SK-N-SH (cell line): ENCODE data around the gene BMPR1A. TPM values are rescaled to one million over a fixed set of nuclear protein-coding genes. Genes with fewer than 3 reads are reported as not detected.

Experiments
- CTCF ChIA-PET: fragments of 300-600, 350-600 bp; formaldehyde crosslinking; extraction: SDS; loops from one replicate; lab custom pipeline; 2021; lab: Yijun Ruan, JAX
- POLR2A ChIA-PET: fragments of 350-600 bp; sonication (Branson Sonifier 250); formaldehyde crosslinking; extraction: SDS; loops from one replicate; lab custom pipeline; 2020; ENCODE audit warnings: antibody characterized with exemption, inconsistent platforms; lab: Yijun Ruan, JAX
- DNase-seq: peaks from one replicate; pipeline ENCODE4 v3.0.0; 2012
- H2AFZ ChIP-seq: fragments of 200-600 bp; sonication (generic); 2 replicates; pipeline ENCODE4 v1.8.1; 2016; ENCODE audit warnings: antibody characterized with exemption, mild to moderate bottlenecking, low read depth
- H3F3A ChIP-seq: fragments of 200-600 bp; sonication (generic); replicated peaks from 2 replicates; pipeline ENCODE3; 2016; ENCODE audit warnings: antibody characterized with exemption, mild to moderate bottlenecking; ENCODE audit not compliant: insufficient read depth
- H3K27ac ChIP-seq, 2 experiments: fragments of 200-500 bp in 1 of 2; fragments of 200-600 bp in 1 of 2; sonication (Bioruptor generic) in 1 of 2; sonication (generic), shearing (Covaris generic) in 1 of 2; 2 replicates each; pipeline versions ENCODE4 v1.5.1 to v1.6.1; 2014 to 2016; ENCODE audit warnings: low read depth in 2 of 2, inconsistent platforms in 1 of 2, low read length in 1 of 2, mild to moderate bottlenecking in 1 of 2, mixed read lengths in 1 of 2
- H3K27me3 ChIP-seq: fragments of 200-600 bp; sonication (generic), shearing (Covaris generic); 2 replicates; pipeline ENCODE4 v1.6.1; 2016; ENCODE audit warnings: mixed run types; ENCODE audit not compliant: insufficient read depth
- H3K36me3 ChIP-seq, 2 experiments: fragments of 200-500 bp in 1 of 2; fragments of 200-600 bp in 1 of 2; sonication (Bioruptor generic) in 1 of 2; sonication (generic) in 1 of 2; replicated peaks in 1 of 2; 2 replicates each; pipeline versions ENCODE3 to v1.5.1; 2014 to 2016; ENCODE audit warnings: low read length in 1 of 2, mild to moderate bottlenecking in 1 of 2; ENCODE audit not compliant: insufficient read depth in 2 of 2, control insufficient read depth in 1 of 2
- H3K4me1 ChIP-seq, 2 experiments: fragments of 200-500 bp in 1 of 2; fragments of 200-600 bp in 1 of 2; sonication (Bioruptor generic) in 1 of 2; sonication (generic), shearing (Covaris generic) in 1 of 2; 2 replicates each; pipeline versions ENCODE4 v1.5.1 to v1.6.1; 2014 to 2016; ENCODE audit warnings: low read depth in 1 of 2, low read length in 1 of 2, mixed run types in 1 of 2; ENCODE audit not compliant: insufficient read depth in 2 of 2, control insufficient read depth in 1 of 2
- H3K4me2 ChIP-seq: fragments of 200-600 bp; sonication (generic), shearing (Covaris generic); 2 replicates; pipeline ENCODE4 v1.6.1; 2017; ENCODE audit warnings: mixed run types
- H3K4me3 ChIP-seq, 2 experiments: fragments of 200-500 bp in 1 of 2; fragments of 200-600 bp in 1 of 2; sonication (Bioruptor generic) in 1 of 2; sonication (generic), shearing (Covaris generic) in 1 of 2; 2 replicates each; pipeline versions ENCODE4 v1.5.1 to v1.8.1; 2014 to 2016; ENCODE audit warnings: low read depth in 2 of 2, inconsistent platforms in 1 of 2, low read length in 1 of 2, mild to moderate bottlenecking in 1 of 2, mixed read lengths in 1 of 2, moderate library complexity in 1 of 2
- H3K79me2 ChIP-seq: fragments of 200-600 bp; sonication (generic); 2 replicates; pipeline ENCODE4 v1.8.1; 2017; ENCODE audit warnings: mild to moderate bottlenecking; ENCODE audit not compliant: insufficient read depth
- H3K9ac ChIP-seq: fragments of 200-600 bp; sonication (generic); 2 replicates; pipeline ENCODE4 v1.6.1; 2017; ENCODE audit warnings: mixed run types
- H3K9me2 ChIP-seq: fragments of 200-600 bp; sonication (generic); 2 replicates; pipeline ENCODE4 v1.6.1; 2017; ENCODE audit warnings: mixed run types
- H3K9me3 ChIP-seq: fragments of 200-600 bp; sonication (generic); 2 replicates; pipeline ENCODE4 v1.6.1; 2017; ENCODE audit warnings: mixed run types, mild to moderate bottlenecking, moderate library complexity
- H4K20me1 ChIP-seq: fragments of 200-600 bp; sonication (generic); 2 replicates; pipeline ENCODE4 v1.6.1; 2017; ENCODE audit warnings: mild to moderate bottlenecking, mixed run types; ENCODE audit not compliant: insufficient read depth
- CHD2 ChIP-seq: fragments of 150-350 bp; IDR thresholded peaks from 2 replicates; pipeline ENCODE4 v1.6.1; 2018; ENCODE audit warnings: low read length; ENCODE audit not compliant: partially characterized antibody
- ELF1 ChIP-seq: IDR thresholded peaks from 2 replicates; pipeline ENCODE4 v1.4.0; 2012
- EP300 ChIP-seq, 2 experiments: IDR thresholded peaks; 2 replicates each; pipeline versions ENCODE4 v1.4.0 to v1.6.1; 2012; ENCODE audit warnings: borderline replicate concordance in 1 of 2, low read depth in 1 of 2, low read length in 1 of 2
- EZH2phosphoT487 ChIP-seq: fragments of 200-600 bp; sonication (generic); IDR thresholded peaks from 2 replicates; pipeline ENCODE4 v1.6.1; 2017; ENCODE audit warnings: low read depth, mixed run types, mild to moderate bottlenecking, antibody characterized with exemption, moderate library complexity, borderline replicate concordance
- FOXJ3 ChIP-seq: sonication (generic); formaldehyde crosslinking; IDR thresholded peaks from 2 replicates; pipeline ENCODE4 v1.5.1; 2020; ENCODE audit warnings: mild to moderate bottlenecking, missing genetic modification reagents
- GABPA ChIP-seq: IDR thresholded peaks from 2 replicates; pipeline ENCODE4 v1.4.0; 2012; ENCODE audit warnings: low read depth, mild to moderate bottlenecking
- GATA2 ChIP-seq: sonication (generic); formaldehyde crosslinking; IDR thresholded peaks from 2 replicates; pipeline ENCODE4 v1.5.0; 2020; ENCODE audit warnings: mild to moderate bottlenecking, missing genetic modification reagents
- MAX ChIP-seq: IDR thresholded peaks from 2 replicates; pipeline ENCODE4 v1.4.0; 2012; ENCODE audit warnings: low read depth
- MEF2A ChIP-seq: IDR thresholded peaks from 2 replicates; pipeline ENCODE4 v1.4.0; 2012; ENCODE audit warnings: low read depth, borderline replicate concordance
- MXI1 ChIP-seq: IDR thresholded peaks from 2 replicates; pipeline ENCODE4 v1.6.1; 2012; ENCODE audit warnings: mild to moderate bottlenecking, low read depth, low read length, improper control_type of control experiment
- NFIC ChIP-seq: IDR thresholded peaks from 2 replicates; pipeline ENCODE4 v1.4.0; 2012; ENCODE audit warnings: borderline replicate concordance
- NRF1 ChIP-seq: IDR thresholded peaks from 2 replicates; pipeline ENCODE4 v1.6.1; 2012; ENCODE audit warnings: low read depth, mild to moderate bottlenecking, low read length
- POLR2AphosphoS5 ChIP-seq: IDR thresholded peaks from 2 replicates; pipeline ENCODE4 v1.6.1; 2012; ENCODE audit warnings: low read depth, low read length
- RAD21 ChIP-seq: IDR thresholded peaks from 2 replicates; pipeline ENCODE4 v1.6.1; 2012; ENCODE audit warnings: mild to moderate bottlenecking, low read length
- REST ChIP-seq: IDR thresholded peaks from 2 replicates; pipeline ENCODE4 v1.6.1; 2012; ENCODE audit warnings: mild to moderate bottlenecking, low read depth, low read length, moderate library complexity
- RXRA ChIP-seq: IDR thresholded peaks from 2 replicates; pipeline ENCODE4 v1.4.0; 2012; ENCODE audit warnings: low read depth, mild to moderate bottlenecking, borderline replicate concordance
- SIN3A ChIP-seq: IDR thresholded peaks from 2 replicates; pipeline ENCODE4 v1.6.1; 2012; ENCODE audit warnings: low read depth, mild to moderate bottlenecking, low read length, moderate library complexity, borderline replicate concordance
- TAF1 ChIP-seq: IDR thresholded peaks from 2 replicates; pipeline ENCODE4 v1.6.1; 2012; ENCODE audit warnings: low read depth, mild to moderate bottlenecking, low read length, moderate library complexity, borderline replicate concordance
- TCF12 ChIP-seq: IDR thresholded peaks from 2 replicates; pipeline ENCODE4 v1.4.0; 2012
- YY1 ChIP-seq: IDR thresholded peaks from 2 replicates; pipeline ENCODE4 v1.4.0; 2012; ENCODE audit warnings: low read depth, mild to moderate bottlenecking
- ZBTB33 ChIP-seq: IDR thresholded peaks from 2 replicates; pipeline ENCODE4 v1.4.0; 2012; ENCODE audit warnings: low read depth, borderline replicate concordance
- whole genome bisulfite sequencing: methylation state at CpG from one replicate; pipeline ENCODE4 v1.1.6; 2017; ENCODE audit warnings: low lambda C conversion rate; 5-methylcytosine and 5-hydroxymethylcytosine counted together
- polyA plus RNA-seq, 3 experiments: library from polyadenylated mRNA; depleted of rRNA; stranded (reverse); fragments of >200 nt; gene quantifications; 2 replicates each; pipeline ENCODE4 v1.2.3, GENCODE V29; 2012
- TF ChIP-seq, protein P1 (sequence below): fragments of 150-350 bp; IDR thresholded peaks from 2 replicates; pipeline ENCODE4 v1.6.1; 2017; ENCODE audit warnings: antibody characterized with exemption, low read length, low read depth, borderline replicate concordance
- TF ChIP-seq, protein P2 (sequence below): IDR thresholded peaks from 2 replicates; pipeline ENCODE4 v1.4.0; 2012; ENCODE audit warnings: low read depth, borderline replicate concordance

BMPR1A gene
- polyA plus RNA-seq, 1 of the 3 experiments (the other 2 are of a cell fraction) = 12.7 TPM

DNA sequence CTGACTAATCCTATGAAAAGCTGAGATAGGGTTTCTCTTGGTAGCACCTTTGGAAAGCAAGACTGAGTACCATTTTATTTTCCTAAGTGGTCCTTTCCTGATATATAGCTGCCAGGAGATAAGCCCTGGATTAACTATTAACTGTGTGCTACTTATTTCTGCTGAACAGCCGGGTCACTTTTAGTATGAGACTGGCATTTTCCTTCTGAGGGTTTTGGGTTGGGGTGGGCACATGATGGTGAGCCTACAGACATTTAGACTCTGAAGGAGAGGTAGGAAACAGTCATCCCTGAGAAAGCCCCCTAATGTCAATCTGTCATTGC lies 29.8 kb upstream of the BMPR1A start:
- no peak overlapping the region for H2AFZ ChIP-seq
- H3K27me3 ChIP-seq = no peaks in the 10 kb centered on the region
- H3K4me3 ChIP-seq = no peak overlapping the region
- no peak for DNase-seq
- H3F3A ChIP-seq = no peaks in the 10 kb centered on the region
- TF ChIP-seq SIN3A (no peak), RXRA (no peak), FOXJ3 (CRISPR knock-in tag) (no peak), MEF2A (no peak), MAX (no peak), EZH2phosphoT487 (no peak), GABPA (no peak), GATA2 (CRISPR knock-in tag) (no peak)
- 69% methylated on average over 1 of the region's 1 CpG for WGBS
- peaks cover 0 to 8% of the 10 kb centered on the region in 2 experiments; a peak in 1 of 4 replicates for H3K4me1 ChIP-seq
- H3K79me2 ChIP-seq = no peaks in the 10 kb centered on the region
- POLR2A ChIA-PET = no interaction called here
- no peak overlapping the region for H3K4me2 ChIP-seq
- no peaks in the 10 kb centered on the region for H3K36me3 ChIP-seq
- no peak overlapping the region for H3K27ac ChIP-seq
- H3K9me2 ChIP-seq = no peaks in the 10 kb centered on the region
- no peaks in the 10 kb centered on the region for H4K20me1 ChIP-seq
- no peaks in the 10 kb centered on the region for H3K9me3 ChIP-seq
- no peak overlapping the region for H3K9ac ChIP-seq
- CTCF ChIA-PET = interaction anchor here (0.7 kb wide), 1 partner anchor 9 kb away, joined by 3 read pairs; no protein-coding TSS in a partner anchor

DNA sequence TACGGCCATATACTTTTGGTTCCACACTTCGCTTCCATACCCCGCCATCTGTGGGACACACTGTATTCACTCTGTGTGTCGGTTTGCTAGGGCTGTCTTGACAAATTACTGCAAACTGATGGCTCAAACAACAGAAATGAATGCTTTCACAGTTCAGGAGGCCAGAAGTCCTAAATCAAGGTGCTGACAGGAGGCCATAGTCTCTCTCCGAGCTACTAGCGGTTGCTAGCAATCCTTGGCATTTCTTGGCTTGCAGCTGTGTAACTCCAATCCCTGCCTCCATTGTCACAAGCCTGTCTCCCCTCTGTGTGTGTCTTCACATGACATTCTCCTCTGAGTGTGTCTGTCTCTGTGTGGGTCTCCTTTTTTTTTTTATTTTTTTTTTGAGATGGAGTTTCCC lies 28.9 kb upstream of the BMPR1A start:
- no peak overlapping the region for H3K9ac ChIP-seq
- H3K9me3 ChIP-seq = no peaks in the 10 kb centered on the region
- ChIA-PET CTCF (no interaction called here), POLR2A (no interaction called here)
- no peaks in the 10 kb centered on the region for H3K36me3 ChIP-seq
- H3K9me2 ChIP-seq = no peaks in the 10 kb centered on the region
- H2AFZ ChIP-seq = no peak overlapping the region
- H3K27me3 ChIP-seq = no peaks in the 10 kb centered on the region
- WGBS = 91% methylated on average over 6 of the region's 6 CpGs
- peaks cover 0 to 8% of the 10 kb centered on the region in 2 experiments; a peak in 1 of 4 replicates for H3K4me1 ChIP-seq
- H4K20me1 ChIP-seq = no peaks in the 10 kb centered on the region
- H3K79me2 ChIP-seq = no peaks in the 10 kb centered on the region
- DNase-seq = no peak
- H3K4me3 ChIP-seq = no peak overlapping the region
- no peak overlapping the region for H3K27ac ChIP-seq
- H3F3A ChIP-seq = no peaks in the 10 kb centered on the region
- no peak overlapping the region for H3K4me2 ChIP-seq
- no peak for TF ChIP-seq CHD2
- TF ChIP-seq NFIC = no peak
- TF ChIP-seq, protein P1, sequence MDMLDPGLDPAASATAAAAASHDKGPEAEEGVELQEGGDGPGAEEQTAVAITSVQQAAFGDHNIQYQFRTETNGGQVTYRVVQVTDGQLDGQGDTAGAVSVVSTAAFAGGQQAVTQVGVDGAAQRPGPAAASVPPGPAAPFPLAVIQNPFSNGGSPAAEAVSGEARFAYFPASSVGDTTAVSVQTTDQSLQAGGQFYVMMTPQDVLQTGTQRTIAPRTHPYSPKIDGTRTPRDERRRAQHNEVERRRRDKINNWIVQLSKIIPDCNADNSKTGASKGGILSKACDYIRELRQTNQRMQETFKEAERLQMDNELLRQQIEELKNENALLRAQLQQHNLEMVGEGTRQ = no peak
- TF ChIP-seq RAD21 = no peak
- TF ChIP-seq ZBTB33 = no peak
- TF ChIP-seq TAF1 = no peak
- TF ChIP-seq MEF2A = no peak
- no peak for TF ChIP-seq YY1
- no peak for TF ChIP-seq REST
- TF ChIP-seq NRF1 = no peak
- no peak for TF ChIP-seq EP300 (IDR thresholded peaks at IDR 0.05; ENCODE audit: borderline replicate concordance in 1 of 2, low read depth in 1 of 2, low read length in 1 of 2)
- TF ChIP-seq, protein P2, sequence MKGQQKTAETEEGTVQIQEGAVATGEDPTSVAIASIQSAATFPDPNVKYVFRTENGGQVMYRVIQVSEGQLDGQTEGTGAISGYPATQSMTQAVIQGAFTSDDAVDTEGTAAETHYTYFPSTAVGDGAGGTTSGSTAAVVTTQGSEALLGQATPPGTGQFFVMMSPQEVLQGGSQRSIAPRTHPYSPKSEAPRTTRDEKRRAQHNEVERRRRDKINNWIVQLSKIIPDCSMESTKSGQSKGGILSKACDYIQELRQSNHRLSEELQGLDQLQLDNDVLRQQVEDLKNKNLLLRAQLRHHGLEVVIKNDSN = no peak
- no peak for TF ChIP-seq TCF12
- no peak for TF ChIP-seq ELF1
- no peak for TF ChIP-seq POLR2AphosphoS5
- no peak for TF ChIP-seq MXI1
